ENCODE results near the gene MYH9.
A peak's percentile ranks its signal among the peaks of the same experiment; 100 is the strongest.
"Not testable (repeated sequence)": the region's sequence is repeated elsewhere in the genome, so short reads cannot be mapped to it uniquely, and the experiment has no call there.

MYH9 gene

GRCh38 chr22:36306227-36306626, 81.5 kb downstream of the MYH9 start:
- DNase-seq: no peak

- no peak for DNase-seq
These were observed 82.0 kb downstream of the MYH9 start for GRCh38 chr22:36305813-36306212.

- DNase-seq: no peak
These were observed 83.3 kb downstream of the MYH9 start for GRCh38 chr22:36304429-36304828.

- DNase-seq: no peak
These were observed 83.9 kb downstream of the MYH9 start for GRCh38 chr22:36303874-36304273.

GRCh38 chr22:36303115-36303467, 84.7 kb downstream of the MYH9 start:
- no peak for DNase-seq

GRCh38 chr22:36302439-36303114, 85.2 kb downstream of the MYH9 start:
- DNase-seq: no peak

GRCh38 chr22:36301851-36302250, 85.9 kb downstream of the MYH9 start:
- DNase-seq: no peak

- DNase-seq: peak; percentile 77
These were observed 86.4 kb downstream of the MYH9 start for GRCh38 chr22:36301384-36301828.

GRCh38 chr22:36300396-36301212, 87.2 kb downstream of the MYH9 start:
- DNase-seq: no peak

GRCh38 chr22:36299911-36300310, 87.9 kb downstream of the MYH9 start:
- no peak for DNase-seq

- DNase-seq: no peak
These were observed 88.5 kb downstream of the MYH9 start for GRCh38 chr22:36299295-36299694.

GRCh38 chr22:36298601-36299000, 89.2 kb downstream of the MYH9 start:
- no peak for DNase-seq

- no peak for DNase-seq
These were observed 89.6 kb downstream of the MYH9 start for GRCh38 chr22:36298118-36298517.

GRCh38 chr22:36297568-36297967, 90.2 kb downstream of the MYH9 start:
- no peak for DNase-seq

GRCh38 chr22:36296690-36297089, 91.1 kb downstream of the MYH9 start:
- no peak for DNase-seq

- no peak for DNase-seq
These were observed 92.5 kb downstream of the MYH9 start for GRCh38 chr22:36295247-36295646.

- no peak for DNase-seq
These were observed 93.0 kb downstream of the MYH9 start for GRCh38 chr22:36294801-36295200.

GRCh38 chr22:36294293-36294620, 93.5 kb downstream of the MYH9 start:
- no peak for DNase-seq

GRCh38 chr22:36293606-36294292, 94.0 kb downstream of the MYH9 start:
- no peak for DNase-seq

- no peak for DNase-seq
These were observed 94.8 kb downstream of the MYH9 start for GRCh38 chr22:36292823-36293530.

GRCh38 chr22:36291831-36292740, 95.7 kb downstream of the MYH9 start:
- DNase-seq: no peak

GRCh38 chr22:36290391-36291075, 97.2 kb downstream of the MYH9 start:
- not testable (repeated sequence) for DNase-seq

Measured in activated CD4-positive, alpha-beta T cell treated with anti-CD3 and anti-CD28 coated beads, Interleukin-2, amount 50 U/mL, for 16 hours (primary cell).